PC-3 (cell line): ENCODE measurements around the gene SCIN. TPM values are rescaled to one million over a fixed set of nuclear protein-coding genes. Genes with fewer than 3 reads are reported as not detected.

Experiments used
- ATAC-seq: fragments of 200-7000 bp; cut with Tn5 transposase; 2 replicates; pipeline ENCODE4 v1.9.1; 2020; ENCODE audit warnings: mild to moderate bottlenecking, moderate library complexity
- BruUV-seq: library from RNA; stranded (reverse); fragments of 400-500 nt; replicated peaks from 2 replicates; lab custom pipeline; 2021; lab: Mats Ljungman, UMichigan
- CTCF ChIA-PET: fragments of 300-600 bp; sonication (Branson Sonifier 250); formaldehyde crosslinking; loops from one replicate; lab custom pipeline; 2022; ENCODE audit warnings: antibody characterized with exemption; lab: Charles Lee
- POLR2A ChIA-PET: fragments of 300-600 bp; sonication (Branson Sonifier 250); formaldehyde crosslinking; loops from one replicate; lab custom pipeline; 2022; ENCODE audit warnings: antibody characterized with exemption; ENCODE audit not compliant: unreplicated experiment; lab: Charles Lee
- DNase-seq: peaks from one replicate; pipeline ENCODE4 v3.0.0-alpha.2; 2015
- H2AFZ ChIP-seq: fragments of 300-600 bp; sonication (generic); 2 replicates; pipeline ENCODE4 v1.6.0; 2016; ENCODE audit warnings: antibody characterized with exemption, low read length
- H3F3A ChIP-seq: fragments of 300-600 bp; sonication (generic); one replicate; pipeline ENCODE4 v1.6.0; 2017; ENCODE audit warnings: antibody characterized with exemption, low read length, control low read depth, mild to moderate bottlenecking; ENCODE audit not compliant: unreplicated experiment
- H3K27ac ChIP-seq: fragments of 300-600 bp; sonication (generic); 2 replicates; pipeline ENCODE4 v1.5.1; 2016; ENCODE audit warnings: mild to moderate bottlenecking, low read length
- H3K27me3 ChIP-seq: fragments of 300-600 bp; sonication (generic); 2 replicates; pipeline ENCODE4 v1.6.1; 2016; ENCODE audit warnings: low read length, mixed read lengths
- H3K36me3 ChIP-seq: fragments of 300-600 bp; sonication (generic); 2 replicates; pipeline ENCODE4 v1.6.1; 2016; ENCODE audit warnings: low read depth, mixed run types, low read length, mixed read lengths
- H3K4me1 ChIP-seq: fragments of 300-600 bp; sonication (generic); 2 replicates; pipeline ENCODE4 v1.5.1; 2016; ENCODE audit warnings: low read length; ENCODE audit not compliant: insufficient read depth
- H3K4me2 ChIP-seq: fragments of 300-600 bp; sonication (generic); 2 replicates; pipeline ENCODE4 v1.6.0; 2016; ENCODE audit warnings: low read length
- H3K4me3 ChIP-seq: fragments of 300-600 bp; sonication (generic); 2 replicates; pipeline ENCODE4 v1.5.1; 2016; ENCODE audit warnings: mild to moderate bottlenecking, low read length, mixed read lengths
- H3K79me2 ChIP-seq: fragments of 300-600 bp; sonication (generic); 2 replicates; pipeline ENCODE4 v1.6.1; 2017; ENCODE audit warnings: low read length, mixed read lengths
- H3K9ac ChIP-seq: fragments of 300-600 bp; sonication (generic); 2 replicates; pipeline ENCODE4 v1.6.0; 2016; ENCODE audit warnings: mild to moderate bottlenecking, low read length
- H3K9me2 ChIP-seq: fragments of 300-600 bp; sonication (generic); replicated peaks from 2 replicates; pipeline ENCODE4 v1.6.1; 2016; ENCODE audit warnings: mixed run types, low read length, mixed read lengths
- H3K9me3 ChIP-seq: fragments of 300-600 bp; sonication (generic); 2 replicates; pipeline ENCODE4 v1.6.1; 2016; ENCODE audit warnings: low read length, mixed read lengths
- H4K20me1 ChIP-seq: fragments of 300-600 bp; sonication (generic); 2 replicates; pipeline ENCODE4 v1.6.1; 2016; ENCODE audit warnings: low read length, mixed read lengths
- EZH2 ChIP-seq: fragments of 300-600 bp; sonication (generic); IDR thresholded peaks from one replicate; pipeline ENCODE4 v1.6.1; 2017; ENCODE audit warnings: antibody characterized with exemption, mild to moderate bottlenecking, low read length; ENCODE audit not compliant: unreplicated experiment
- EZH2phosphoT487 ChIP-seq: fragments of 300-600 bp; sonication (generic); IDR thresholded peaks from 2 replicates; pipeline ENCODE4 v1.6.1; 2018; ENCODE audit warnings: mild to moderate bottlenecking, antibody characterized with exemption, low read length, borderline replicate concordance
- intact Hi-C: fragments of 100-400 bp; cut with micrococcal nuclease; formaldehyde crosslinking; loops from 2 replicates; pipeline ENCODE4 v1.9.0; 2023
- total RNA-seq: library from RNA; depleted of rRNA; stranded (reverse); fragments of >200 nt; gene quantifications from 2 replicates; pipeline ENCODE4 v1.2.3, GENCODE V29; 2014
- TF ChIP-seq, protein P1 (sequence below): fragments of 300-600 bp; sonication (generic); conservative IDR thresholded peaks from 2 replicates; pipeline ENCODE4 v1.5.1; 2017; ENCODE audit warnings: antibody characterized with exemption, low read depth, mild to moderate bottlenecking, low read length

SCIN gene
- total RNA-seq, 1 experiment from 2014 or later = 0.91 TPM

DNA sequence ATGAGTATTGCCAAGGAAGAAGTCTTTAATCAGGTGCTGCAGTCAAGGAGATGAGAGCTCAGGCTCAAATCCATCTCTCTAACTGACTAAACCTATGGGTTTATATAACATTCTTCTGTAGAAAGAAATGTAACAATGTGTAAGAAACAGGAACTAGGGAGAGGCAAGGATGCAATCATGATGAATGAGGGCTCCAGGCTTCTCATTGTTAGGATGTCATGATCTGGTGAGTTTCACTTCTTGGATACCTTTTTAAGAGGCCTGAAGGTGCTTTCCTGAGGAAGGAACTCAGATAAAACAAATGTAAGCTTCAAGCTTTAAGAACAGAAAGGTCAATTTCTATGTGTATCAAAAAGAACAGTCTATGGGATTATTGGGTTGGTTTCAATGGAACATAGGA, 30.8 kb upstream of the SCIN start:
- ATAC-seq (no peak), DNase-seq (no peak)
- Histone ChIP-seq H3K9me2 (no peaks in the 10 kb centered on the region), H3K4me2 (no peak overlapping the region), H3K9me3 (no peaks in the 10 kb centered on the region), H3K9ac (no peak overlapping the region), H3F3A (no peaks in the 10 kb centered on the region), H4K20me1 (no peaks in the 10 kb centered on the region), H3K36me3 (no peaks in the 10 kb centered on the region), H3K27me3 (no peaks in the 10 kb centered on the region), H3K79me2 (no peaks in the 10 kb centered on the region), H3K4me1 (peaks cover 6% of the 10 kb centered on the region), H3K27ac (no peak overlapping the region), H3K4me3 (no peak overlapping the region), H2AFZ (no peak overlapping the region)
- TF ChIP-seq EZH2phosphoT487 (no peak), EZH2 (no peak)
- TF ChIP-seq, protein P1, sequence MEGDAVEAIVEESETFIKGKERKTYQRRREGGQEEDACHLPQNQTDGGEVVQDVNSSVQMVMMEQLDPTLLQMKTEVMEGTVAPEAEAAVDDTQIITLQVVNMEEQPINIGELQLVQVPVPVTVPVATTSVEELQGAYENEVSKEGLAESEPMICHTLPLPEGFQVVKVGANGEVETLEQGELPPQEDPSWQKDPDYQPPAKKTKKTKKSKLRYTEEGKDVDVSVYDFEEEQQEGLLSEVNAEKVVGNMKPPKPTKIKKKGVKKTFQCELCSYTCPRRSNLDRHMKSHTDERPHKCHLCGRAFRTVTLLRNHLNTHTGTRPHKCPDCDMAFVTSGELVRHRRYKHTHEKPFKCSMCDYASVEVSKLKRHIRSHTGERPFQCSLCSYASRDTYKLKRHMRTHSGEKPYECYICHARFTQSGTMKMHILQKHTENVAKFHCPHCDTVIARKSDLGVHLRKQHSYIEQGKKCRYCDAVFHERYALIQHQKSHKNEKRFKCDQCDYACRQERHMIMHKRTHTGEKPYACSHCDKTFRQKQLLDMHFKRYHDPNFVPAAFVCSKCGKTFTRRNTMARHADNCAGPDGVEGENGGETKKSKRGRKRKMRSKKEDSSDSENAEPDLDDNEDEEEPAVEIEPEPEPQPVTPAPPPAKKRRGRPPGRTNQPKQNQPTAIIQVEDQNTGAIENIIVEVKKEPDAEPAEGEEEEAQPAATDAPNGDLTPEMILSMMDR = no peak
- no TSS peak for BruUV-seq
- CTCF ChIA-PET = no interaction called here
- intact Hi-C loops = loop anchor here (5.0 kb wide), 1 partner anchor 83 kb away; no protein-coding TSS in a partner anchor
- POLR2A ChIA-PET = no interaction called here

DNA sequence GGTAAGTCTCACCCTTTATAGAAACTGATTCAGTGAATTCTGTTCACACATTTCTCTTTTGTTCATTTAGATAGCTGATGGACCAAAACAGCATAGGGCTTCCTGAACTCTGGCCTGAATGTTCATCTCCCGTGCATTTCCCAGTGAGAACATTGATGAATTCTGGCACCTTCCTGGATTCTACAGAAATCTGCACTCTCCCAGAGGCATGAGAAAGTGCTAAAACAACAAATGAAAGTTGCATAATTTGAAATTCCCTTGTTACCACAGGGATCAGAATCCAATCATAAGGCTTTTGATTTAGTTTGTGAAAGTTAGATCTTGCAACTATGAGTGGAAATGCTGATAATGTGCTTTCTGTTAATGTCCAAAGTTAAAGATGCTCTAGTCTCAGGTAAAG, 29.7 kb upstream of the SCIN start:
- no peaks in the 10 kb centered on the region for H3K79me2 ChIP-seq
- DNase-seq (no peak), ATAC-seq (no peak)
- CTCF ChIA-PET = no interaction called here
- POLR2A ChIA-PET = interaction anchor here (0.7 kb wide), 1 partner anchor 146 kb away, joined by 7 read pairs; the partner anchor contains the start of gene ARL4A
- peaks cover 14% of the 10 kb centered on the region for H3K4me1 ChIP-seq
- no TSS peak for BruUV-seq
- no peaks in the 10 kb centered on the region for H3K27me3 ChIP-seq
- no peak overlapping the region for H3K4me2 ChIP-seq
- intact Hi-C loops = loop anchor here (5.0 kb wide), 1 partner anchor 81 kb away; no protein-coding TSS in a partner anchor
- H3K9me2 ChIP-seq = no peaks in the 10 kb centered on the region
- no peaks in the 10 kb centered on the region for H3K9me3 ChIP-seq
- H3K4me3 ChIP-seq = no peak overlapping the region
- H3F3A ChIP-seq = no peaks in the 10 kb centered on the region
- TF ChIP-seq EZH2phosphoT487 = no peak
- TF ChIP-seq, protein P1 = no peak
- TF ChIP-seq EZH2 = no peak
- H3K9ac ChIP-seq = no peak overlapping the region
- no peak overlapping the region for H3K27ac ChIP-seq
- no peak overlapping the region for H2AFZ ChIP-seq
- H3K36me3 ChIP-seq = no peaks in the 10 kb centered on the region
- no peaks in the 10 kb centered on the region for H4K20me1 ChIP-seq

DNA sequence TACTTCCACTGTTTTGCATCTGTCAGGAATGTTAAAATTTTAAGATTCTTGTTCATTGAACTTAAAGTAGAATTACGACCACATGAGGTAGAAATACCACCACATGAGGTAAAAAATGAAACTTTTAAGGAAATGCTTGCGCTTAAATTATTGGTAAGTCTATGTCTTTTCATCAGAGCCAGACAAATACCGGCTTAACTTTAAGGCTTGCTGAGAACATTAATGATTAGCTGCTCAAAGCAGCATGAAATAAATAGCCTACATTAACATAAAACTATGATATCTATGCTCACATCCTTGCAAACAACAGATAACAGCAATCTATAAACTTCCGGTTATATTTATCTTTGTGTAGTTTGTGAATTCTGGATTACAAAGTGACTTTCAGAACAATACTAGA, 26.9 kb upstream of the SCIN start:
- H3F3A ChIP-seq = no peaks in the 10 kb centered on the region
- H3K4me2 ChIP-seq = no peak overlapping the region
- no peaks in the 10 kb centered on the region for H3K79me2 ChIP-seq
- H4K20me1 ChIP-seq = no peaks in the 10 kb centered on the region
- BruUV-seq = no TSS peak
- H3K4me3 ChIP-seq = no peak overlapping the region
- no peaks in the 10 kb centered on the region for H3K9me3 ChIP-seq
- peaks cover 14% of the 10 kb centered on the region for H3K4me1 ChIP-seq
- ChIA-PET CTCF (no interaction called here), POLR2A (no interaction called here)
- DNase-seq (no peak), ATAC-seq (no peak)
- H3K36me3 ChIP-seq = no peaks in the 10 kb centered on the region
- H3K9me2 ChIP-seq = no peaks in the 10 kb centered on the region
- H3K9ac ChIP-seq = no peak overlapping the region
- H3K27ac ChIP-seq = no peak overlapping the region
- intact Hi-C loops = loop anchor here (5.0 kb wide), 1 partner anchor 79 kb away; no protein-coding TSS in a partner anchor
- TF ChIP-seq, protein P1 = no peak
- TF ChIP-seq EZH2phosphoT487 (no peak), EZH2 (no peak)
- H3K27me3 ChIP-seq = no peaks in the 10 kb centered on the region
- H2AFZ ChIP-seq = no peak overlapping the region
